Ishikawa (cell line): Measurements from ENCODE around the gene MOK.

Source experiments
- CEBPB ChIP-seq: IDR thresholded peaks from 2 replicates; pipeline ENCODE4 v1.6.1; 2012
- CREB1 ChIP-seq: IDR thresholded peaks from 2 replicates; pipeline ENCODE4 v1.6.1; 2012; ENCODE audit warnings: low read depth
- EGR1 ChIP-seq: IDR thresholded peaks from 2 replicates; pipeline ENCODE4 v1.6.1; 2012
- EP300 ChIP-seq: IDR thresholded peaks from 2 replicates; pipeline ENCODE4 v1.6.1; 2012; ENCODE audit warnings: borderline replicate concordance
- FOXM1 ChIP-seq: IDR thresholded peaks from 2 replicates; pipeline ENCODE4 v1.6.1; 2012; ENCODE audit warnings: low read depth, borderline replicate concordance
- MAX ChIP-seq: IDR thresholded peaks from 2 replicates; pipeline ENCODE4 v1.6.1; 2012
- NFIC ChIP-seq: IDR thresholded peaks from 2 replicates; pipeline ENCODE4 v1.6.1; 2012
- RAD21 ChIP-seq: IDR thresholded peaks from 2 replicates; pipeline ENCODE4 v1.6.1; 2012; ENCODE audit warnings: low read depth
- TAF1 ChIP-seq: IDR thresholded peaks from 2 replicates; pipeline ENCODE4 v1.6.1; 2012; ENCODE audit warnings: low read depth, mild to moderate bottlenecking
- TCF12 ChIP-seq: IDR thresholded peaks from 2 replicates; pipeline ENCODE4 v1.6.1; 2012; ENCODE audit warnings: low read depth
- TEAD4 ChIP-seq: IDR thresholded peaks from 2 replicates; pipeline ENCODE4 v1.6.1; 2012
- USF1 ChIP-seq: IDR thresholded peaks from 2 replicates; pipeline ENCODE4 v1.6.1; 2012
- YY1 ChIP-seq: IDR thresholded peaks from 2 replicates; pipeline ENCODE4 v1.6.1; 2012; ENCODE audit warnings: low read depth
- ZBTB7A ChIP-seq: IDR thresholded peaks from 2 replicates; pipeline ENCODE4 v1.6.1; 2012; ENCODE audit warnings: low read depth
- TF ChIP-seq, protein P1 (sequence below): IDR thresholded peaks from 2 replicates; pipeline ENCODE4 v1.6.1; 2012; ENCODE audit warnings: low read depth, mild to moderate bottlenecking

The MOK gene

DNA sequence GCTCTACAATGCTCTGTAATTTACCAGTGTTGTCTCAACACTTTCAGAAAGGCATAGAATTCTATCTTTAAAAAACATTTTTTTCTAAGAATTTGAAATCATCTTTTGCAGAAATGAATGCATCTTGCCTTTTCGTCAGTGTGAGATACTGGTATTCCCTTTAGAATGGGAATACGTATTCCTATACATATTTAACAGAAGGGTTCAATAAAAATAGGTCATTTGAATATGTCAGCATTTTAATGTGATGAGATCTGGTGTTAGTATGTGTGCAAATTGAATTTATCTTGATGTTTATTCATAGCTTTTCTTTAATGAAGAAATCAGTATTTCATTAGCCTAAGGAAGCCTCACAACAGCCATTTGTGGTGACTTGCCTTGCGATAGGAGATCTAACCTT is 121.1 kb downstream of the MOK start:
- TF ChIP-seq, protein P1, sequence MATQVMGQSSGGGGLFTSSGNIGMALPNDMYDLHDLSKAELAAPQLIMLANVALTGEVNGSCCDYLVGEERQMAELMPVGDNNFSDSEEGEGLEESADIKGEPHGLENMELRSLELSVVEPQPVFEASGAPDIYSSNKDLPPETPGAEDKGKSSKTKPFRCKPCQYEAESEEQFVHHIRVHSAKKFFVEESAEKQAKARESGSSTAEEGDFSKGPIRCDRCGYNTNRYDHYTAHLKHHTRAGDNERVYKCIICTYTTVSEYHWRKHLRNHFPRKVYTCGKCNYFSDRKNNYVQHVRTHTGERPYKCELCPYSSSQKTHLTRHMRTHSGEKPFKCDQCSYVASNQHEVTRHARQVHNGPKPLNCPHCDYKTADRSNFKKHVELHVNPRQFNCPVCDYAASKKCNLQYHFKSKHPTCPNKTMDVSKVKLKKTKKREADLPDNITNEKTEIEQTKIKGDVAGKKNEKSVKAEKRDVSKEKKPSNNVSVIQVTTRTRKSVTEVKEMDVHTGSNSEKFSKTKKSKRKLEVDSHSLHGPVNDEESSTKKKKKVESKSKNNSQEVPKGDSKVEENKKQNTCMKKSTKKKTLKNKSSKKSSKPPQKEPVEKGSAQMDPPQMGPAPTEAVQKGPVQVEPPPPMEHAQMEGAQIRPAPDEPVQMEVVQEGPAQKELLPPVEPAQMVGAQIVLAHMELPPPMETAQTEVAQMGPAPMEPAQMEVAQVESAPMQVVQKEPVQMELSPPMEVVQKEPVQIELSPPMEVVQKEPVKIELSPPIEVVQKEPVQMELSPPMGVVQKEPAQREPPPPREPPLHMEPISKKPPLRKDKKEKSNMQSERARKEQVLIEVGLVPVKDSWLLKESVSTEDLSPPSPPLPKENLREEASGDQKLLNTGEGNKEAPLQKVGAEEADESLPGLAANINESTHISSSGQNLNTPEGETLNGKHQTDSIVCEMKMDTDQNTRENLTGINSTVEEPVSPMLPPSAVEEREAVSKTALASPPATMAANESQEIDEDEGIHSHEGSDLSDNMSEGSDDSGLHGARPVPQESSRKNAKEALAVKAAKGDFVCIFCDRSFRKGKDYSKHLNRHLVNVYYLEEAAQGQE, result no peak

DNA sequence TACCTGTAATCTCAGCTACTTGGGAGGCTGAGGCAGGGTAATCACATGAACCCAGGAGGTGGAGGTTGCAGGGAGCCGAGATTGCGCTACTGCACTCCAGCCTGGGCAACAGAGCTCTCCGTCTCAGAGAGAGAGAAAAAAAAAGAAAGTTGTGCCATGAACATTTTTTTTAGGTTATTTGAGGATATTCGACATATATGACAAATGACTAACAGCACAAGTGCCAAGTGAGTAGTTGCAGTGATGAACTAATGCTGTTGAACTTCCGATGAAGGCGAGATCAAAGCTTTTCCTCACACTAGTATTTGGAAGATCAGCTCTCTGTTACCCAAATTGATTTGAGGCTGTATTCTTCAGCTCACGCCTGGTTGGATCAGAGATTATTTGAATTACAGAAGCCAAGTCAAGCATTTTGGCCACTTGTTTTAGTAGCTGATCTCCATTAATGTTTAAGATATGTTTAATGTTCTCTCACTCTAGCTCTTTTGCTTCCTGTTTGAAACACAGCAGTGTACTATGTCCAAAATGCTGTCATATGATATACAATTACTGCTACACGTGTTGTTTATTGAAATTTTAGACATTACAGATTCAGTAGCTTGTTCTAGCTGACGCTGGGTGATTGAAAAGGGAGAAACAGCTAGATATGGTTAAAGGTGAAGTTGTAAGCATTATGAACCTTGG is 121.9 kb downstream of the MOK start:
- TF ChIP-seq YY1 (no peak), TAF1 (no peak), NFIC (no peak), MAX (no peak), EP300 (no peak), FOXM1 (no peak), CREB1 (no peak), RAD21 (no peak), EGR1 (no peak), TEAD4 (no peak), ZBTB7A (no peak), TCF12 (no peak), USF1 (no peak), CEBPB (no peak)
- TF ChIP-seq, protein P1, result no peak

DNA sequence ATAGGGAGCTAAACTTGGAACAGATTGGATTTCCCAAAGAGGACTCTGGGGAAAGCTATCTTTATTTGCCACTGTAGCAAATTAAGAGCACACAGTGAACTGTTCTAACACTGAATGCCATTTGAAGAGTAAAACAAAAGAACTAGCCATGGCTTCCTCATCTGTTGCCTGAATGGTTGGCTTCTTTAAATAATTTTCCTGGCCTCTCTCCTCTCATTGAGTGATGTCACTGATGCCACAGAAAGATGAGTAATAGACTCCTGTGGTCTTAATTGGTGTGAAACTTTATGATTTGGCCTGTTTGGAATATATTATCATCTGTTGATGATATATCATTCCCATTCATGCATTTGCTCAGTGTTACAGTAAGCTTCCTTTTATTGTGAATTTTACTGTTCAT is 122.8 kb downstream of the MOK start:
- TF ChIP-seq, protein P1, result no peak
- TF ChIP-seq NFIC (no peak), MAX (no peak), EGR1 (no peak), EP300 (no peak), FOXM1 (no peak), RAD21 (no peak), TCF12 (no peak), USF1 (no peak), TEAD4 (no peak), TAF1 (no peak)

DNA sequence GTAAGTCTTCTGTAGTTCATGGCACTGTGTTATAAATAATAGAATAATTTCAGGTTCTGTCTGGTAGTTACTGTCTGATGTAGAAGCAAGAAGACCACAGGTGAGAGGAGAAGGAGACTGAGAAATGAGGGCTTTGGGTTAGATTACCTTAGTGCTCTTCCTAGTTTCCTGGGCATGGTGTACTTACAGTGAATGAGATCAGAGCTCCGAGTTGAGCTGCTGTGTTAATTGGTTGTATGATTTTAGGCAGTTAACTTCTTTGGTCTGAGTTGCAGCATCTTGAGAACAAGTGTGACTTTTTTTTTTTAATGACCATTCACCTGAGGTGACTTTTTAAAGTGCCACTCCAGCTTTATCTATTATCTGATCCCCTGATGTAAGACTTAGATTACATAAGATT is 123.8 kb downstream of the MOK start:
- TF ChIP-seq EGR1 (no peak), CEBPB (no peak), USF1 (no peak), MAX (no peak), RAD21 (no peak), CREB1 (no peak), TAF1 (no peak), TCF12 (no peak), YY1 (no peak), NFIC (no peak), EP300 (no peak), FOXM1 (no peak), TEAD4 (no peak), ZBTB7A (no peak)
- TF ChIP-seq, protein P1, result no peak
